Liver (tissue), 9 donors: Measurements from ENCODE around the gene SEC22A. TPM values are rescaled to one million over a fixed set of nuclear protein-coding genes. Genes with fewer than 3 reads are reported as not detected.

Experiments
- DNase-seq: peaks from one replicate; pipeline ENCODE4 v3.0.0-alpha.2; 2017; ENCODE audit warnings: low spot score
- H3K27ac ChIP-seq, 2 donors: one replicate each; pipeline ENCODE4 v1.7.0; 2013; ENCODE audit warnings: inconsistent platforms in 2 of 2, low read length in 2 of 2, control low read depth in 1 of 2, low read depth in 1 of 2, mild to moderate bottlenecking in 1 of 2
- H3K27me3 ChIP-seq, 4 donors: one replicate each; pipeline versions ENCODE4 v1.6.1 to v1.7.0; 2013; ENCODE audit warnings: low read length in 3 of 4, inconsistent platforms in 1 of 4, mild to moderate bottlenecking in 1 of 4, moderate library complexity in 1 of 4; ENCODE audit not compliant: control insufficient read depth in 4 of 4, insufficient read depth in 4 of 4
- H3K36me3 ChIP-seq, 4 donors: one replicate each; pipeline versions ENCODE4 v1.6.1 to v1.7.0; 2013; ENCODE audit warnings: low read length in 3 of 4, mild to moderate bottlenecking in 3 of 4, low read depth in 1 of 4, moderate library complexity in 1 of 4; ENCODE audit not compliant: control insufficient read depth in 4 of 4, insufficient read depth in 3 of 4
- H3K4me1 ChIP-seq, 4 donors: one replicate each; pipeline versions ENCODE4 v1.6.1 to v1.7.0; 2013; ENCODE audit warnings: low read length in 3 of 4, mild to moderate bottlenecking in 3 of 4, moderate library complexity in 1 of 4; ENCODE audit not compliant: control insufficient read depth in 4 of 4, insufficient read depth in 4 of 4
- H3K4me3 ChIP-seq, 3 donors: one replicate each; pipeline versions ENCODE4 v1.6.1 to v1.7.0; 2013; ENCODE audit warnings: low read length in 3 of 3, control low read depth in 1 of 3, low read depth in 1 of 3, mild to moderate bottlenecking in 1 of 3
- H3K9ac ChIP-seq, 2 donors: one replicate each; pipeline ENCODE4 v1.7.0; 2013; ENCODE audit warnings: low read length in 2 of 2, mild to moderate bottlenecking in 2 of 2, moderate library complexity in 2 of 2, control low read depth in 1 of 2, low read depth in 1 of 2
- H3K9me3 ChIP-seq, 4 donors: one replicate each; pipeline versions ENCODE4 v1.6.1 to v1.7.0; 2013; ENCODE audit warnings: low read length in 3 of 4; ENCODE audit not compliant: control insufficient read depth in 4 of 4
- EGR1 ChIP-seq, 2 donors: IDR thresholded peaks; 2 replicates each; pipeline ENCODE4 v1.6.1; 2016 to 2018; ENCODE audit warnings: antibody characterized with exemption in 2 of 2, low read depth in 2 of 2
- FOXA1 ChIP-seq: IDR thresholded peaks from 2 replicates; pipeline ENCODE4 v1.6.1; 2016; ENCODE audit warnings: antibody characterized with exemption
- FOXA2 ChIP-seq: IDR thresholded peaks from 2 replicates; pipeline ENCODE4 v1.6.1; 2016; ENCODE audit warnings: antibody characterized with exemption
- GABPA ChIP-seq, 2 donors: IDR thresholded peaks in 1 of 2; conservative IDR thresholded peaks in 1 of 2; 2 replicates each; pipeline ENCODE4 v1.6.1; 2016; ENCODE audit warnings: antibody characterized with exemption in 2 of 2, mild to moderate bottlenecking in 1 of 2, moderate library complexity in 1 of 2
- HNF4A ChIP-seq, 2 donors: conservative IDR thresholded peaks; 2 replicates each; pipeline ENCODE4 v1.6.1; 2016; ENCODE audit warnings: antibody characterized with exemption in 2 of 2, mild to moderate bottlenecking in 2 of 2
- HNF4G ChIP-seq: IDR thresholded peaks from 2 replicates; pipeline ENCODE4 v1.6.1; 2016; ENCODE audit warnings: antibody characterized with exemption
- JUND ChIP-seq, 2 donors: IDR thresholded peaks; 2 replicates each; pipeline ENCODE4 v1.6.1; 2016; ENCODE audit warnings: antibody characterized with exemption in 2 of 2
- MAX ChIP-seq: IDR thresholded peaks from 2 replicates; pipeline ENCODE4 v1.6.1; 2016; ENCODE audit warnings: antibody characterized with exemption
- NR2F2 ChIP-seq: IDR thresholded peaks from 2 replicates; pipeline ENCODE4 v1.6.1; 2016; ENCODE audit warnings: antibody characterized with exemption
- RAD21 ChIP-seq, 2 donors: IDR thresholded peaks; 2 replicates each; pipeline ENCODE4 v1.6.1; 2016; ENCODE audit warnings: antibody characterized with exemption in 2 of 2, mild to moderate bottlenecking in 2 of 2
- RXRA ChIP-seq, 2 donors: IDR thresholded peaks; 2 replicates each; pipeline ENCODE4 v1.6.1; 2017 to 2018; ENCODE audit warnings: antibody characterized with exemption in 2 of 2, mild to moderate bottlenecking in 1 of 2
- SP1 ChIP-seq: IDR thresholded peaks from 2 replicates; pipeline ENCODE4 v1.6.1; 2018; ENCODE audit warnings: antibody characterized with exemption, mild to moderate bottlenecking
- TAF1 ChIP-seq: conservative IDR thresholded peaks from 2 replicates; pipeline ENCODE4 v1.6.1; 2016; ENCODE audit warnings: antibody characterized with exemption, mild to moderate bottlenecking
- YY1 ChIP-seq: IDR thresholded peaks from 2 replicates; pipeline ENCODE4 v1.6.1; 2016; ENCODE audit warnings: antibody characterized with exemption, mild to moderate bottlenecking
- ZBTB33 ChIP-seq: IDR thresholded peaks from 2 replicates; pipeline ENCODE4 v1.6.1; 2016; ENCODE audit warnings: antibody characterized with exemption
- WGBS: extraction: QIAGEN DNeasy Blood & Tissue Kit; methylation state at CpG from one replicate; pipeline ENCODE4 v1.1.7; 2013; 5-methylcytosine and 5-hydroxymethylcytosine counted together
- polyA plus RNA-seq, 2 donors: library from polyadenylated mRNA; stranded (reverse) in 1 of 2; unstranded in 1 of 2; fragments of 200-250 nt in 1 of 2; fragments of >200 nt in 1 of 2; fragmentation: Nextera tagmentation in 1 of 2; extraction: Ambion mirVana in 1 of 2; gene quantifications; one replicate each; pipeline versions ENCODE4 v1.2.1 to v1.2.3, GENCODE V29; 2013 to 2015
- total RNA-seq, 2 donors: library from RNA; depleted of rRNA; stranded (reverse); fragments of >200 nt; gene quantifications; one replicate each; pipeline ENCODE4 v1.2.3, GENCODE V29; 2014
- TF ChIP-seq, protein P1 (sequence below): IDR thresholded peaks from 2 replicates; pipeline ENCODE4 v1.6.1; 2016; ENCODE audit warnings: antibody characterized with exemption, mild to moderate bottlenecking
- TF ChIP-seq, protein P2 (sequence below): IDR thresholded peaks from 2 replicates; pipeline ENCODE4 v1.6.1; 2016; ENCODE audit warnings: antibody characterized with exemption
- donor health status: healthy.
- donor health status: healthy.
- donor health status: healthy.
- donor health status: healthy.
- donor health status: healthy.

Gene SEC22A
- total and polyA plus RNA-seq, 4 donors, result 9.7 to 21.7 (median 16.1) TPM

DNA sequence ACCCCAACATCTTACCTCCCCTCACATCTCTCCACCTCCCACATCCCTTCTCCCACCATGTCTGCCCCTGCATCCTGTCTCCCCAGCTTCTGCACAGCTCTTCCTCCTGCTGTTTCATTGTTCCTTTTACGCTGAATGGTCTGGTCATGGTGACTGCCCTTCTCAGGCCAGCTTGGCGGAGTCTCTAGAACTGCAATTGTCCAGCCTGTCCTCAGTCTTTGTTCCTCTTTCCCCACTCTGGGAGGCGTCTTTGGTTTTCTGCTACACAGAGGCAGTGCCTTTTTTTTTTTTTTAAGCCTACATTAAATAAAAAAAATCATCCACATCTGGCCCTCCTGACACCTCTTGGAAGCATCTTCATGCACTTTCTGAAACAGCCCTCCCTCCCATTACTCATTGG, 49.1 kb upstream of the SEC22A start:
- Histone ChIP-seq H3K9me3 (no peaks in the 10 kb centered on the region), H3K4me1 (peaks cover 19 to 50% (median 42%) of the 10 kb centered on the region in 4 donors), H3K36me3 (peaks cover 19 to 62% (median 37%) of the 10 kb centered on the region in 4 donors), H3K27me3 (no peaks in the 10 kb centered on the region), H3K4me3 (no peak overlapping the region), H3K9ac (no peak overlapping the region), H3K27ac (no peak overlapping the region)
- WGBS, result 93% methylated on average over 3 of the region's 3 CpGs
- TF ChIP-seq NR2F2, result no peak
- TF ChIP-seq RAD21 (IDR thresholded peaks at IDR 0.05), result no peak
- TF ChIP-seq, protein P1, sequence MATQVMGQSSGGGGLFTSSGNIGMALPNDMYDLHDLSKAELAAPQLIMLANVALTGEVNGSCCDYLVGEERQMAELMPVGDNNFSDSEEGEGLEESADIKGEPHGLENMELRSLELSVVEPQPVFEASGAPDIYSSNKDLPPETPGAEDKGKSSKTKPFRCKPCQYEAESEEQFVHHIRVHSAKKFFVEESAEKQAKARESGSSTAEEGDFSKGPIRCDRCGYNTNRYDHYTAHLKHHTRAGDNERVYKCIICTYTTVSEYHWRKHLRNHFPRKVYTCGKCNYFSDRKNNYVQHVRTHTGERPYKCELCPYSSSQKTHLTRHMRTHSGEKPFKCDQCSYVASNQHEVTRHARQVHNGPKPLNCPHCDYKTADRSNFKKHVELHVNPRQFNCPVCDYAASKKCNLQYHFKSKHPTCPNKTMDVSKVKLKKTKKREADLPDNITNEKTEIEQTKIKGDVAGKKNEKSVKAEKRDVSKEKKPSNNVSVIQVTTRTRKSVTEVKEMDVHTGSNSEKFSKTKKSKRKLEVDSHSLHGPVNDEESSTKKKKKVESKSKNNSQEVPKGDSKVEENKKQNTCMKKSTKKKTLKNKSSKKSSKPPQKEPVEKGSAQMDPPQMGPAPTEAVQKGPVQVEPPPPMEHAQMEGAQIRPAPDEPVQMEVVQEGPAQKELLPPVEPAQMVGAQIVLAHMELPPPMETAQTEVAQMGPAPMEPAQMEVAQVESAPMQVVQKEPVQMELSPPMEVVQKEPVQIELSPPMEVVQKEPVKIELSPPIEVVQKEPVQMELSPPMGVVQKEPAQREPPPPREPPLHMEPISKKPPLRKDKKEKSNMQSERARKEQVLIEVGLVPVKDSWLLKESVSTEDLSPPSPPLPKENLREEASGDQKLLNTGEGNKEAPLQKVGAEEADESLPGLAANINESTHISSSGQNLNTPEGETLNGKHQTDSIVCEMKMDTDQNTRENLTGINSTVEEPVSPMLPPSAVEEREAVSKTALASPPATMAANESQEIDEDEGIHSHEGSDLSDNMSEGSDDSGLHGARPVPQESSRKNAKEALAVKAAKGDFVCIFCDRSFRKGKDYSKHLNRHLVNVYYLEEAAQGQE, result no peak
- TF ChIP-seq YY1, result no peak
- no peak for TF ChIP-seq GABPA (IDR thresholded peaks at IDR 0.05 in 1 of 2, conservative IDR thresholded peaks at IDR 0.05 in 1 of 2)
- TF ChIP-seq EGR1 (IDR thresholded peaks at IDR 0.05; ENCODE audit: low read depth in 2 of 2), result no peak
- no peak for TF ChIP-seq JUND (IDR thresholded peaks at IDR 0.05)
- no peak for TF ChIP-seq TAF1
- TF ChIP-seq RXRA (IDR thresholded peaks at IDR 0.05), result no peak
- no peak for TF ChIP-seq MAX
- DNase-seq, result peak; percentile 16

DNA sequence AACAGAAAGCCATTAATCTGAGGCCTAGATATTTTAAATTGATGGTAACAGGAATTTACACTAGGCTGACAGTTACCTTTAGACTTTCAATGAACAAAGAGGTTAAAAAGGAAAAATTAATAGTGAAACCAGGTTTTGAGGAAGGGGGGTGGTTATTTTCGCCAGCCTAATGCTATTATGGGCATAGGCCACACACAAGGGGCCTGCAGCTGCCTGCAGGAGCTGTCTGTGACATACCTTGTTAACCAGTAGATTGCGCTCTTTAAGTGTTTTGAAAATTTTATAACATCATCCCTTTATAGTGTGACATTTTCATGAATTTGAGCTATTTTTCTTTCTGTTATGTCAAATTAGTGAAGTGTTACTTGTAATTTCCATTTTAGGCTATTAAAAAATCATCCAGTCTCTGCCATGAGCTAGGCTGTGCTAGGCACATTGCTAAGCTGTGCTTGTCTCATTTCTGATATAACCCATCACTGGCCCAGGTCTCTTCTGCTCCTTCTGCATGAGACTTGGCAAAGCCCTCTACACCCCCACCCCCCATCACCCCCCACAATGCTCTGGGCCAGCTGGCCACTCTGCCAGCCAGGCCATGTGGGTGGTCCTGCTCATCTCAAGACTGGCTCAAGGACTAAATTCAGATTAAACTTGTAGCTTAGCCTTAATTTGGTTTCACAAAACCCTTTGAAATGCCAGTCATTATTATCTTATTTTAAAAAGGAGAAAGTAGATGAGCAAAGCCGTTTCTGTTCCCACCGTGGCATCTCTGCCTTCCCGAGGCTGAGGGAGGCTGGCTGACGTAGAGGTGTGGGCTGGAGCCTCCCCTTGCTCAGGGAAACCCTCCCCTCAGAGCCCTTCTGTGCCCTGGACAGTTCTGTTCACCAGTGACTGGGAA, 48.4 kb upstream of the SEC22A start:
- TF ChIP-seq NR2F2, result no peak
- TF ChIP-seq MAX, result no peak
- no peak for TF ChIP-seq YY1
- no peak for TF ChIP-seq SP1
- no peak for TF ChIP-seq TAF1
- TF ChIP-seq, protein P1, result no peak
- TF ChIP-seq RXRA (IDR thresholded peaks at IDR 0.05), result no peak
- no peak for TF ChIP-seq HNF4G
- TF ChIP-seq GABPA (IDR thresholded peaks at IDR 0.05 in 1 of 2, conservative IDR thresholded peaks at IDR 0.05 in 1 of 2), result no peak
- no peak for TF ChIP-seq FOXA1
- TF ChIP-seq RAD21 (IDR thresholded peaks at IDR 0.05), result no peak
- TF ChIP-seq HNF4A (conservative IDR thresholded peaks at IDR 0.05), result no peak
- TF ChIP-seq JUND (IDR thresholded peaks at IDR 0.05), result no peak
- TF ChIP-seq, protein P2, sequence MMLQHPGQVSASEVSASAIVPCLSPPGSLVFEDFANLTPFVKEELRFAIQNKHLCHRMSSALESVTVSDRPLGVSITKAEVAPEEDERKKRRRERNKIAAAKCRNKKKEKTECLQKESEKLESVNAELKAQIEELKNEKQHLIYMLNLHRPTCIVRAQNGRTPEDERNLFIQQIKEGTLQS, result no peak
- TF ChIP-seq EGR1 (IDR thresholded peaks at IDR 0.05; ENCODE audit: low read depth in 2 of 2), result no peak
- TF ChIP-seq ZBTB33, result no peak
- TF ChIP-seq FOXA2, result no peak
- Histone ChIP-seq H3K9me3 (no peaks in the 10 kb centered on the region), H3K36me3 (peaks cover 18 to 57% (median 34%) of the 10 kb centered on the region in 4 donors), H3K9ac (no peak overlapping the region), H3K27ac (no peak overlapping the region), H3K4me3 (no peak overlapping the region), H3K27me3 (no peaks in the 10 kb centered on the region), H3K4me1 (peaks cover 21 to 57% (median 48%) of the 10 kb centered on the region in 4 donors)
- WGBS, result 91% methylated on average over 6 of the region's 6 CpGs
- DNase-seq, result peak; percentile 25
